ENCODE measurements around the gene PFDN5.

Gene PFDN5

GRCh38 chr12:53333289-53333688 lies 37.9 kb downstream of the PFDN5 start:
- no peak overlapping the region for H3K4me3 ChIP-seq (replicated peaks; ENCODE audit: insufficient read depth, low read length)
- H3K27ac ChIP-seq (replicated peaks): no peak overlapping the region
- H3K27me3 ChIP-seq (ENCODE audit: insufficient read depth, poor library complexity, severe bottlenecking): peaks cover 11% of the 10 kb centered on the region
- TF ChIP-seq GABPA (IDR thresholded peaks at IDR 0.05; ENCODE audit: low read depth) (no peak), CTCF (IDR thresholded peaks at IDR 0.05; ENCODE audit: insufficient read depth, low read length) (no peak), POLR2AphosphoS5 (IDR thresholded peaks at IDR 0.05; ENCODE audit: low read depth) (no peak), SPI1 (IDR thresholded peaks at IDR 0.05; ENCODE audit: borderline replicate concordance, low read depth) (no peak)
- TF ChIP-seq, protein P1, sequence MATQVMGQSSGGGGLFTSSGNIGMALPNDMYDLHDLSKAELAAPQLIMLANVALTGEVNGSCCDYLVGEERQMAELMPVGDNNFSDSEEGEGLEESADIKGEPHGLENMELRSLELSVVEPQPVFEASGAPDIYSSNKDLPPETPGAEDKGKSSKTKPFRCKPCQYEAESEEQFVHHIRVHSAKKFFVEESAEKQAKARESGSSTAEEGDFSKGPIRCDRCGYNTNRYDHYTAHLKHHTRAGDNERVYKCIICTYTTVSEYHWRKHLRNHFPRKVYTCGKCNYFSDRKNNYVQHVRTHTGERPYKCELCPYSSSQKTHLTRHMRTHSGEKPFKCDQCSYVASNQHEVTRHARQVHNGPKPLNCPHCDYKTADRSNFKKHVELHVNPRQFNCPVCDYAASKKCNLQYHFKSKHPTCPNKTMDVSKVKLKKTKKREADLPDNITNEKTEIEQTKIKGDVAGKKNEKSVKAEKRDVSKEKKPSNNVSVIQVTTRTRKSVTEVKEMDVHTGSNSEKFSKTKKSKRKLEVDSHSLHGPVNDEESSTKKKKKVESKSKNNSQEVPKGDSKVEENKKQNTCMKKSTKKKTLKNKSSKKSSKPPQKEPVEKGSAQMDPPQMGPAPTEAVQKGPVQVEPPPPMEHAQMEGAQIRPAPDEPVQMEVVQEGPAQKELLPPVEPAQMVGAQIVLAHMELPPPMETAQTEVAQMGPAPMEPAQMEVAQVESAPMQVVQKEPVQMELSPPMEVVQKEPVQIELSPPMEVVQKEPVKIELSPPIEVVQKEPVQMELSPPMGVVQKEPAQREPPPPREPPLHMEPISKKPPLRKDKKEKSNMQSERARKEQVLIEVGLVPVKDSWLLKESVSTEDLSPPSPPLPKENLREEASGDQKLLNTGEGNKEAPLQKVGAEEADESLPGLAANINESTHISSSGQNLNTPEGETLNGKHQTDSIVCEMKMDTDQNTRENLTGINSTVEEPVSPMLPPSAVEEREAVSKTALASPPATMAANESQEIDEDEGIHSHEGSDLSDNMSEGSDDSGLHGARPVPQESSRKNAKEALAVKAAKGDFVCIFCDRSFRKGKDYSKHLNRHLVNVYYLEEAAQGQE (IDR thresholded peaks at IDR 0.05; ENCODE audit: insufficient replicate concordance, low read depth): no peak
- DNase-seq (ENCODE audit: low read depth in 1 of 2, low spot score in 1 of 2): no peak

GRCh38 chr12:53333845-53334244 lies 38.5 kb downstream of the PFDN5 start:
- DNase-seq (ENCODE audit: low read depth in 1 of 2, low spot score in 1 of 2): no peak
- no peak overlapping the region for H3K4me3 ChIP-seq (replicated peaks; ENCODE audit: insufficient read depth, low read length)
- TF ChIP-seq GABPA (IDR thresholded peaks at IDR 0.05; ENCODE audit: low read depth): no peak
- no peak for TF ChIP-seq POLR2AphosphoS5 (IDR thresholded peaks at IDR 0.05; ENCODE audit: low read depth)
- TF ChIP-seq CTCF (IDR thresholded peaks at IDR 0.05; ENCODE audit: insufficient read depth, low read length): no peak
- TF ChIP-seq SPI1 (IDR thresholded peaks at IDR 0.05; ENCODE audit: borderline replicate concordance, low read depth): no peak
- TF ChIP-seq, protein P1 (IDR thresholded peaks at IDR 0.05; ENCODE audit: insufficient replicate concordance, low read depth): no peak
- H3K27me3 ChIP-seq (ENCODE audit: insufficient read depth, poor library complexity, severe bottlenecking): peaks cover 15% of the 10 kb centered on the region
- H3K27ac ChIP-seq (replicated peaks): no peak overlapping the region

- peaks cover 15% of the 10 kb centered on the region for H3K27me3 ChIP-seq (ENCODE audit: insufficient read depth, poor library complexity, severe bottlenecking)
- no peak for DNase-seq (ENCODE audit: low read depth in 1 of 2, low spot score in 1 of 2)
Measured at GRCh38 chr12:53334822-53335221, 39.5 kb downstream of the PFDN5 start.

More at GRCh38 chr12:53334822-53335221, 39.5 kb downstream of the PFDN5 start:
- Histone ChIP-seq H3K27ac (replicated peaks) (no peak overlapping the region), H3K4me3 (replicated peaks; ENCODE audit: insufficient read depth, low read length) (no peak overlapping the region)
- TF ChIP-seq POLR2AphosphoS5 (IDR thresholded peaks at IDR 0.05; ENCODE audit: low read depth) (no peak), GABPA (IDR thresholded peaks at IDR 0.05; ENCODE audit: low read depth) (no peak), SPI1 (IDR thresholded peaks at IDR 0.05; ENCODE audit: borderline replicate concordance, low read depth) (no peak), CTCF (IDR thresholded peaks at IDR 0.05; ENCODE audit: insufficient read depth, low read length) (no peak)
- TF ChIP-seq, protein P1 (IDR thresholded peaks at IDR 0.05; ENCODE audit: insufficient replicate concordance, low read depth): no peak

Measured in HL-60 (cell line).